Measurements from ENCODE around the gene TMPRSS3. TPM values are rescaled to one million over a fixed set of nuclear protein-coding genes. Genes with fewer than 3 reads are reported as not detected.

Gene TMPRSS3
- total and polyA plus RNA-seq, 2 donors (not counting 1 experiment from before 2014, with no cell fraction given): 0.10 to 0.12 TPM

DNA sequence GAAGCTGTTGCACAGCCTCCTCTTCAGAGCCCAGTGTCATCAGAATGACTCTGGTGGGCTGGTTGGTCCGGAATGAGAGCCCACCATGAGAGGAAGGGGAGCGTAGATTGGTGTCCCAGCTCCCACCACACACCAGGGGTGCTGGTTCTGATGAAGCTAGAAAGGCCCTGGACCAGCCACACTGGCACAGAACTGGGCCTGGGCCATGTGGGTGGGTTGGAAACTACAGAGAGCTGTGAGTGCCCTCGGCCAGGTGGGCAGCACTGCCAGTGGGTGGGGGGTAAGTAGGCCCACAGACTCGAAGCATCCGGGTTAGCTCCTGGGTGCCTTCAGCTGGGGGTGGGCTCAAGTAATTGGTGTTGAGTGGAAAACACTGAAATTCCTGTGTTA is 17.9 kb downstream of the TMPRSS3 start:
- Histone ChIP-seq H3K79me2 (ENCODE audit: control insufficient read depth, insufficient read depth, low read length) (no peaks in the 10 kb centered on the region), H3K27ac (ENCODE audit: low read length in 2 of 2) (no peak overlapping the region), H3K4me2 (replicated peaks; ENCODE audit: low read depth, low read length, poor library complexity, severe bottlenecking) (no peak overlapping the region), H2AFZ (ENCODE audit: insufficient read depth, low read depth, low read length, poor library complexity, severe bottlenecking) (no peak overlapping the region), H3K9ac (ENCODE audit: low read length) (no peak overlapping the region), H3K4me3 (ENCODE audit: control extremely low read depth in 1 of 5, extremely low read depth in 1 of 5, insufficient read depth in 1 of 5, low read depth in 2 of 5, low read length in 4 of 5) (no peak overlapping the region), H3K36me3 (replicated peaks in 1 of 2; ENCODE audit: control extremely low read depth in 1 of 2, control insufficient read depth in 1 of 2, extremely low read depth in 1 of 2, insufficient read depth in 2 of 2, low read length in 1 of 2) (no peaks in the 10 kb centered on the region), H3K9me3 (ENCODE audit: control extremely low read depth in 1 of 3, control insufficient read depth in 2 of 3, insufficient read depth in 1 of 3, low read length in 2 of 3) (peaks cover 2 to 28% (median 19%) of the 10 kb centered on the region in 3 donors), H3K27me3 (replicated peaks in 1 of 4; ENCODE audit: control extremely low read depth in 1 of 4, control insufficient read depth in 3 of 4, insufficient read depth in 4 of 4, low read length in 3 of 4) (peaks cover 0 to 14% (median 0%) of the 10 kb centered on the region in 4 experiments), H4K20me1 (ENCODE audit: control insufficient read depth, insufficient read depth, low read length, poor library complexity, severe bottlenecking) (no peaks in the 10 kb centered on the region), H3K4me1 (ENCODE audit: control insufficient read depth in 2 of 2, insufficient read depth in 2 of 2, low read length in 2 of 2) (peaks cover 9 to 12% of the 10 kb centered on the region in 2 donors)
- DNase-seq: no peak
- ChIA-PET CTCF (interaction anchor here (0.9 kb wide), 1 partner anchor 15 kb away, joined by 3 read pairs; no protein-coding TSS in a partner anchor), POLR2A (no interaction called here)
- peaks cover 10% of the 10 kb centered on the region for H3K4me1 Mint-ChIP-seq
- no peak for ATAC-seq (ENCODE audit: low read depth)
- H3K4me3 Mint-ChIP-seq: no peak overlapping the region
- H3K9me3 Mint-ChIP-seq (ENCODE audit: insufficient read depth): peaks cover 11% of the 10 kb centered on the region
- WGBS (ENCODE audit: insufficient coverage): 84% methylated on average over 2 of the region's 5 CpGs
- no peak overlapping the region for H3K27ac Mint-ChIP-seq
- TF ChIP-seq EZH2 (IDR thresholded peaks at IDR 0.05; ENCODE audit: borderline replicate concordance, insufficient read depth, low read depth, low read length, poor library complexity, severe bottlenecking) (no peak), CTCF (IDR thresholded peaks at IDR 0.05) (no peak)
- H3K27me3 Mint-ChIP-seq: peaks cover 3% of the 10 kb centered on the region
- intact Hi-C loops (cut with micrococcal nuclease): no loop called here

- ATAC-seq (ENCODE audit: low read depth) (no peak), DNase-seq (no peak)
- WGBS (ENCODE audit: insufficient coverage): 87% methylated on average over 24 of the region's 24 CpGs
- Histone ChIP-seq H2AFZ (ENCODE audit: insufficient read depth, low read depth, low read length, poor library complexity, severe bottlenecking) (no peak overlapping the region), H3K9me3 (ENCODE audit: control extremely low read depth in 1 of 3, control insufficient read depth in 2 of 3, insufficient read depth in 1 of 3, low read length in 2 of 3) (peaks cover 2 to 22% (median 14%) of the 10 kb centered on the region in 3 donors), H3K27me3 (replicated peaks in 1 of 4; ENCODE audit: control extremely low read depth in 1 of 4, control insufficient read depth in 3 of 4, insufficient read depth in 4 of 4, low read length in 3 of 4) (peaks cover 0 to 17% (median 0%) of the 10 kb centered on the region in 4 experiments), H4K20me1 (ENCODE audit: control insufficient read depth, insufficient read depth, low read length, poor library complexity, severe bottlenecking) (no peaks in the 10 kb centered on the region), H3K36me3 (replicated peaks in 1 of 2; ENCODE audit: control extremely low read depth in 1 of 2, control insufficient read depth in 1 of 2, extremely low read depth in 1 of 2, insufficient read depth in 2 of 2, low read length in 1 of 2) (no peaks in the 10 kb centered on the region), H3K79me2 (ENCODE audit: control insufficient read depth, insufficient read depth, low read length) (no peaks in the 10 kb centered on the region), H3K9ac (ENCODE audit: low read length) (no peak overlapping the region), H3K4me3 (ENCODE audit: control extremely low read depth in 1 of 5, extremely low read depth in 1 of 5, insufficient read depth in 1 of 5, low read depth in 2 of 5, low read length in 4 of 5) (no peak overlapping the region), H3K4me2 (replicated peaks; ENCODE audit: low read depth, low read length, poor library complexity, severe bottlenecking) (no peak overlapping the region), H3K27ac (ENCODE audit: low read length in 2 of 2) (no peak overlapping the region), H3K4me1 (ENCODE audit: control insufficient read depth in 2 of 2, insufficient read depth in 2 of 2, low read length in 2 of 2) (peaks cover 9 to 12% of the 10 kb centered on the region in 2 donors)
- peaks cover 3% of the 10 kb centered on the region for H3K27me3 Mint-ChIP-seq
- H3K4me3 Mint-ChIP-seq: no peak overlapping the region
- intact Hi-C loops (cut with micrococcal nuclease): no loop called here
- H3K4me1 Mint-ChIP-seq: peaks cover 10% of the 10 kb centered on the region
- CTCF ChIA-PET: no interaction called here
- H3K9me3 Mint-ChIP-seq (ENCODE audit: insufficient read depth): peaks cover 9% of the 10 kb centered on the region
- POLR2A ChIA-PET: no interaction called here
- TF ChIP-seq CTCF (IDR thresholded peaks at IDR 0.05): no peak
- H3K27ac Mint-ChIP-seq: no peak overlapping the region
Observed at GRCh38 chr21:42377211-42377950, 18.5 kb downstream of the TMPRSS3 start.

All from B cell (primary cell).